NCI-H128 (cell line): ENCODE results near the gene C4orf54.

Source experiments
- DNase-seq: peaks from one replicate; lab custom pipeline; 2025; ENCODE audit not compliant: unreplicated experiment; lab: John Stamatoyannopoulos, UW

The C4orf54 gene

GRCh38 chr4:99625369-99625768, 32.3 kb downstream of the C4orf54 start:
- no peak for DNase-seq

- DNase-seq: no peak
Observed at GRCh38 chr4:99624141-99624719, 33.4 kb downstream of the C4orf54 start.

- DNase-seq: no peak
Observed at GRCh38 chr4:99622341-99622740, 35.3 kb downstream of the C4orf54 start.

GRCh38 chr4:99617374-99617773, 40.3 kb downstream of the C4orf54 start:
- no peak for DNase-seq

GRCh38 chr4:99615170-99615820, 42.3 kb downstream of the C4orf54 start:
- no peak for DNase-seq

GRCh38 chr4:99614491-99614890, 43.1 kb downstream of the C4orf54 start:
- no peak for DNase-seq

GRCh38 chr4:99612704-99613103, 44.9 kb downstream of the C4orf54 start:
- no peak for DNase-seq

- no peak for DNase-seq
Observed at GRCh38 chr4:99612281-99612680, 45.3 kb downstream of the C4orf54 start.

- DNase-seq: no peak
Observed at GRCh38 chr4:99610605-99611175, 46.9 kb downstream of the C4orf54 start.

GRCh38 chr4:99608417-99608816, 49.2 kb downstream of the C4orf54 start:
- DNase-seq: no peak
